SK-N-DZ (cell line): ENCODE data around the gene ANO9.

Source experiments
- DNase-seq: peaks from one replicate; pipeline ENCODE4 v3.0.0-alpha.2; 2015; ENCODE audit warnings: low spot score
- small RNA-seq, 2 experiments: library from RNA; depleted of rRNA; stranded (forward); fragments of <200 nt; gene quantifications; one replicate each; pipeline ENCODE3, GENCODE V24; 2014

ANO9 gene

DNA sequence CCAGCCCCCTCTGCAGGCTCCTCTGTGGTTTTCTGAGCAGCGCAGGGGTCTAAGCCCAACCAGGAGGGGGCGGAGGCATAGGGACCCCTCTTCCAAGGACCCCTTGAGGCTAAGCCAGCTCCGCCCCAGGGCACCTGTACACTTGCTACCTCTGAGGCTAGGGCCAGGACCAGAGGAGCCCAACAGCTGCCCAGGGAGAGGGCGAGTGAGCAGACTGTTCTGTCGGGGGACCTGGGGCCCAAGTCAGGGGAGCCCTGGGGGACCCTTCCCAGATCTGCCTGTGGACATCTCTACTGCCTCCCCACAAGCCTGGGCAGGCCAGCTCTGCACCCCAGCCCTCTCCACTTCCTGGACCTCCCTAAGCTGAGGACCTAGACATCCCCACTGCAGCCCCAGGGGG lies 70.8 kb downstream of the ANO9 start:
- no peak for DNase-seq

DNA sequence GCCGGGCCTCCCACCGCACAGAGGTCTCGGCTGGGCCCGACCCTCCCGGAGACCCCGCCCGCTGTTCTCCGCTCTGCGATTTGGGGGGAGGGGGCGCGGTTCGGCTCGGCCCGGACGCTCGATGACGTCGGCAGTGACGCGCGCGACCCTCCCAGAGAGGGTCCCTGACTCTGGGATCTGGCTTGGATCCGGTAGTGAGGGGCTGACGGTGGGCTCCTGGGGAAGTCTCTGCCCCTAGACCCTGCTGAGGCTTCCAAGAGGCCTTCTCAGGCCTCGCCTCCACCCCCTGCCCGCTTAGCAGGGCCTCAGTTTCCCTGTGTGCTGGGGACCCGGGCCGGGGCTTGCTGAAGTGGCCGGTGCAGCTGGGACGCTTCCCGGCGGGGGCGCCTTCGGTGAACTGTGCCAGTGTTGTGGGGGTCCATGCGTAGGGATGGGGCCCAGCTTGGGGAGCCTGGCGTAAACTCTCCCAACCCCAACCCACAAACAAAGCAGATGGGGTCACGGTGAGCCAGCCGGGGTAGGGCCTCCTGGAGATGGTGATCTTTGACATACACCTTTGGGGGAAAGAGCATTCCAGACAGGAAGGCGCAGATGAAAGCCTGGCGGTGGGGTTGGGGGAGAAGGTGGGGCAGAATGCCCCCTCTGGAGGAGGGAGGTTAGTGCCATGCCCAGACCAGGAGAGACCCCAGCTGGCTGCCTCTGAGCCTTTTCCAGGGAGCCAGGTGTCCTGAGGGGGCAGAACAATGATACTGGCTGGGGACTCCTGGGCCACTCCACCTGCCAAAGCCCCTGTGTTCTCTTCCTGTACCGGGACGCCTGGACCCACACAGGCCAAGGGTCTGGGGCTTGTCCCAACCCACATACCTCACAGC lies 71.5 kb downstream of the ANO9 start:
- DNase-seq: no peak

DNA sequence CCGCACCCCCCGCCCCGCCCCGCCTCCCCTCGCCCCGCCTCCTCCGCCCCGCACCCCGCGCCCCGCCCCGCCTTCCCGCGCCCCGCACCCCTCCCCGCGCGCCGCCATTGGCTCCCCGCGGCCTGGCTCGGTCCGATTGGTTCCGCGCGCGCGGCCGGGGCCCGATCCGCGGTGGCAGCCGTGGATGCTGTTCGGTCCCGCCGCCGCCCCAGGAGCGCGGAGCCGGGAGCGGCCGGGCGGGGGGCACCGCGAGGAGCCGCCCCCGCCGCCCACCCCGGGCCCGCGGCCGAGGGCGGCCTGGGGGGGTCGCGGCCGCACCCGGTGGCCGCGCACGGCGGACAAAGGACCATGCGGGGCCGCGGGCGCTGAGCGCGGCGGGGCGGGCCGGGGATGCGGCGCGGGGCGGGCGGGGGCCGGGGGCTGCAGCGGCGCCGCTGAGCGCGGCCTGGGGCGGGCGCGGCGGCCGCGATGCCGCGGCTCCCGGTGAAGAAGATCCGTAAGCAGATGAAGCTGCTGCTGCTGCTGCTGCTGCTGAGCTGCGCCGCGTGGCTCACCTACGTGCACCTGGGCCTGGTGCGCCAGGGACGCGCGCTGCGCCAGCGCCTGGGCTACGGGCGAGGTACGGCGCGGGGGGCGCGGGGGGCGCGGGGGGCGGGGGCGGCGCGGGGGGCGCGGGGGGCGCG lies 72.3 kb downstream of the ANO9 start, which contains the start of gene B4GALNT4:
Gene B4GALNT4, plus strand, starts transcription at position 164 of the 683 bp plus-strand sequence. Its CDS starts 305 bp downstream, at position 469.
- no peak for DNase-seq

DNA sequence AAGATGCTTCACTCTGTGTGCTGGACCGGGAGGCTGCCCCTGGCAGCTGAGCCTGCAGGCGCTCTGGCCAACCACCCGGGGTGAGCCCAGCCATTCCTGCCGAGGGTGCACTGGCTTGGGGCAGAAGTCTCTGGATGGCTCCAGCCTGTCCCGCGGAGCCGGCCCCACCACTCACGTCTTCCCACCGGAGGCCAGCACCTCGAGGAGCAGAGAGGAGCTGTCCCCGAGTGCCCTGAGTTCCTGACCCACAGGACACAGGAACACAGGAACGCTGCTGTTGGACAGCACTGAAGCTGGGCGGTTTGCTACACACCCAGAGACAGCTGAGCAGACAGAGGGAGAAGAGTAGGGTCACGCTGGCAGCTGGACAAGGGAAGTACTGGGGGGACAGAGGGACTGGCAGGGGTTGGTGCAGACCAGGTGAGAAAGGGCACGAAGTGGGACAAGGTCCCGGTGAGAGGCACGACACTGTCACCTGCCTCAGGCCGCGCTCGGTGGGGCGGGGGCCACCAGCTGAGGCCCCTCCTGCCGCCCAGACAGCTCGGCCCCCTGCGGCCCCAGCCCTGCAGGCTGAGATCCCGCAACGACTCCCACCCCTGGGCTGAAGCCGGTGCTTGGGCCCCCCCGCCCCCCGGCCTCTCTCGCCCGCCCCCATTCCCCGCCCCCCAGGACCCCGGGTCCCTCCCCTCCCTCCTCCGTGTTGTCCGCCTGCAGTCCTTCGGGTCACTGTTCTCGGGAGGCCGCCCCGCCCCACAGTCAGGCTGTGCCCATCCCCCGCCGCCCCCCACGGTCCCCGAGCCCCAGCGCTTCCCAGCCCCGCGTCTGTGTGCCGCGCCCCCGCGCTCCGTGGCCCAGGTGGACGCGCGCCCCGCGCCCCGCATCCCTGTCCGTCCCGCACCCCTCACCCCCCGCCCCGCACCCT lies 73.1 kb downstream of the ANO9 start:
- DNase-seq: peak; percentile 40

DNA sequence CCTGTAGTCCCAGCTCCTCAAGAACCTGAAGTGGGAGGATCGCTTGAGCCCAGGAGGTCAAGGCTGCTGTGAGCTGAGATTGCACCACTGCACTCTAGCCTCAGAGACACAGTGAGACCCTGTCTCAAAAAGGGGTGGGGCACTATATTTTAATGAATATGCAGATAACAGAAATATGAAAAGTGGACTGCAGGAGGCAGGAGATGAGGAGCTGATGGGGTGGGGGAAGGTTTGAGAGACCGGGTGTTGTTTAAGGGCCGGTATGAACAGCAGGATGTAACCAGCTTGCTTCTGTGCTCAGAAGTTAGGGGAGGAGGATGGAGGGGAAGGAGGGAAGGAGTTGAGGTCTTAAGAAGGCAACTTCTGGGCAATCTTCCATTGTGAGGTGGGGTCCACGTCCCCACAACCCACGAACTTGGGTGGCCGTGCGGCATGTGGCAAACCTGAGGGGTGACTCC lies 73.8 kb downstream of the ANO9 start:
- no peak for DNase-seq

Small RNA genes lying within 50 kb of the gene (small RNA-seq; reads per million reads assigned to genes)
- 0 to 0.18 reads per million in 2 experiments for gene RN7SL838P
